Panc1 (cell line): Measurements from ENCODE around the gene CST4.

ENCODE experiments used
- CTCF ChIP-seq: fragments of 450-650 bp; IDR thresholded peaks from 2 replicates; pipeline ENCODE4 v1.5.1; 2017; ENCODE audit warnings: mild to moderate bottlenecking
- POLR2AphosphoS5 ChIP-seq: IDR thresholded peaks from 2 replicates; pipeline ENCODE4 v1.6.1; 2012; ENCODE audit warnings: mild to moderate bottlenecking, low read depth, low read length, moderate library complexity
- REST ChIP-seq, 2 experiments: IDR thresholded peaks; 2 replicates each; pipeline ENCODE4 v1.6.1; 2011 to 2012; ENCODE audit warnings: low read depth in 2 of 2, control low read depth in 1 of 2, low read length in 1 of 2, mild to moderate bottlenecking in 1 of 2, moderate library complexity in 1 of 2; ENCODE audit not compliant: insufficient read depth in 1 of 2
- TCF7L2 ChIP-seq: IDR thresholded peaks from 2 replicates; pipeline ENCODE4 v1.6.1; 2011; ENCODE audit warnings: mild to moderate bottlenecking, low read depth, low read length, inconsistent platforms

GRCh38 chr20:23666189-23666588, 22.6 kb downstream of the CST4 start:
- TF ChIP-seq CTCF = 0 out of 2 replicates have a peak, but pooled peaks have one; percentile 3
- no peak for TF ChIP-seq POLR2AphosphoS5
- no peak for TF ChIP-seq REST (IDR thresholded peaks at IDR 0.05; ENCODE audit: insufficient read depth in 1 of 2, low read depth in 2 of 2, low read length in 1 of 2)
- no peak for TF ChIP-seq TCF7L2
